Stimulated activated CD4-positive, alpha-beta T cell treated with anti-CD3 and anti-CD28 coated beads, Interleukin-15, amount 100 ng/mL, for 1 hour (primary cell): ENCODE results near the gene IL25.
"Not testable (repeated sequence)": the region's sequence is repeated elsewhere in the genome, so short reads cannot be mapped to it uniquely, and the experiment has no call there.

Experiments
- DNase-seq, 2 donors: peaks; one replicate each; pipeline ENCODE4 v3.0.0-alpha.2; 2020; ENCODE audit warnings: low read depth in 1 of 2, low spot score in 1 of 2

The IL25 gene

DNA sequence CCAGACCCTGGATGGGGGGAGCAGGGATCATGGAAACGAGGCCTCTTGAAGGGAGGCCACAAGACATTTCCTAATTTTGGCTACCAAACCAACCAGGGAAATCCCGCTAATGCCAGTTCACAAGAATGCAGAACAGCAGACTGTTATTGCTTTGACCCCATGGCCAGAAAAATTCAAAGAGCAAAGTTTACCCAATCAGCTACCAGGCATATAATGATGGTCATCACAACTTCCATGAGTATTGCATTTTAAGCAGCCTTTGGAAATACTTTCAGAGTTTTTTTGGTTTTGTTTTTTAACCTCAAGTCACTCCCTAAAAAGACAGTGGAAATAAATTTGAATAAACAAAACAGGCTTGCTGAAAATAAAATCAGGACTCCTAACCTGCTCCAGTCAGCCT lies at the start of gene IL25:
Gene IL25, plus strand, starts transcription at position 301 of the 400 bp plus-strand sequence.
- no peak for DNase-seq

DNA sequence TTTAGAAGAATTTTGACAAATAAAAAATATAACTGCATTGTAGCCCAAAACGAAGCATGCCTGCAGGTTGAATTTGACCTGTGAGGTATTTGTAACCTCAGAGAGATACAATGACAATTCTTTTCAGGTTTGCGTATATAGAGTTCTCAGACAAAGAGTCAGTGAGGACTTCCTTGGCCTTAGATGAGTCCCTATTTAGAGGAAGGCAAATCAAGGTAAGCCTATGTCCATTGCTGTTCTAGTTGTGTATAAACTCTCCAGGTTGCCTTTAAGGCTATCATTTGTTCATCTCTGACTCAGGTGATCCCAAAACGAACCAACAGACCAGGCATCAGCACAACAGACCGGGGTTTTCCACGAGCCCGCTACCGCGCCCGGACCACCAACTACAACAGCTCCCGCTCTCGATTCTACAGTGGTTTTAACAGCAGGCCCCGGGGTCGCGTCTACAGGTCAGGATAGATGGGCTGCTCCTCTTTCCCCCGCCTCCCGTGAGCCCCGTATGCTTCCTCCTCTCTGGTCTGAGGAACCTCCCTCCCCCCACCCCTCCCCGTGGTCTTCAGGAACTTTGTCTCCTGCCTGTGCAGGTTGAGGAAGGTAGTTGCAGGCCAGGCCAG lies 48.7 kb upstream of the IL25 start:
- DNase-seq: no peak

DNA sequence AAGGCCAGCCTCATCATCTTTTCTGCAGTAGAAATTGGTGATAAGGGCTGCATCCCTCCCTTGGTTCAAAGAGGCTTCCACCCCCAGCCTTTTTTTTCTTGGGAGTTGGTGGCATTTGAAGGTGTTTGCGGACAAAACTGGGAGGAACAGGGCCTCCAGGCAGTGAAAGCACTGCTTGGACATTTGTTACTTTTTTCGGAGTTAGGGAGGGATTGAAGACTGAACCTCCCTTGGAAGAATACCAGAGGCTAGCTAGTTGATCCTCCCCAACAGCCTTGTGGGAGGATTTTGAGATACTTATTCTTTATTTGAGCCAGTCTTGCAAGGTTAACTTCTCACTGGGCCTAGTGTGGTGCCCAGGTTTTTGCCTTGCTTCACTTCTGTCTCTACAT lies 48.2 kb upstream of the IL25 start:
- DNase-seq: no peak

DNA sequence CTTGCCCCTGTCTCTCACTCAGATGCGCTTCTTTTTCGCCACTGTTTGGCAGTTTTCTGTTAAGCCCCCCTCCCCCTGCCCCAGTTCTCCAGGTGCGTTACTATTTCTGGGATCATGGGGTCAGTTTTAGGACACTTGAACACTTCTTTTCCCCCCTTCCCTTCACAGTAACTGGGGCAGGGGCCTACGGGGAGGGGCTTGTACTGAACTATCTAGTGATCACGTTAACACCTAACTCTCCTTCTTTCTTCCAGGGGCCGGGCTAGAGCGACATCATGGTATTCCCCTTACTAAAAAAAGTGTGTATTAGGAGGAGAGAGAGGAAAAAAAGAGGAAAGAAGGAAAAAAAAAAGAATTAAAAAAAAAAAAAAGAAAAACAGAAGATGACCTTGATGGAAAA lies 47.6 kb upstream of the IL25 start:
- no peak for DNase-seq

DNA sequence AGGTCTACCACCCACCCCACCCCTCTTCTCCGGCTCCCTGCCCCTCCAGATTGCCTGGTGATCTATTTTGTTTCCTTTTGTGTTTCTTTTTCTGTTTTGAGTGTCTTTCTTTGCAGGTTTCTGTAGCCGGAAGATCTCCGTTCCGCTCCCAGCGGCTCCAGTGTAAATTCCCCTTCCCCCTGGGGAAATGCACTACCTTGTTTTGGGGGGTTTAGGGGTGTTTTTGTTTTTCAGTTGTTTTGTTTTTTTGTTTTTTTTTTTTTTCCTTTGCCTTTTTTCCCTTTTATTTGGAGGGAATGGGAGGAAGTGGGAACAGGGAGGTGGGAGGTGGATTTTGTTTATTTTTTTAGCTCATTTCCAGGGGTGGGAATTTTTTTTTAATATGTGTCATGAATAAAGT lies 46.9 kb upstream of the IL25 start:
- not testable (repeated sequence) for DNase-seq

DNA sequence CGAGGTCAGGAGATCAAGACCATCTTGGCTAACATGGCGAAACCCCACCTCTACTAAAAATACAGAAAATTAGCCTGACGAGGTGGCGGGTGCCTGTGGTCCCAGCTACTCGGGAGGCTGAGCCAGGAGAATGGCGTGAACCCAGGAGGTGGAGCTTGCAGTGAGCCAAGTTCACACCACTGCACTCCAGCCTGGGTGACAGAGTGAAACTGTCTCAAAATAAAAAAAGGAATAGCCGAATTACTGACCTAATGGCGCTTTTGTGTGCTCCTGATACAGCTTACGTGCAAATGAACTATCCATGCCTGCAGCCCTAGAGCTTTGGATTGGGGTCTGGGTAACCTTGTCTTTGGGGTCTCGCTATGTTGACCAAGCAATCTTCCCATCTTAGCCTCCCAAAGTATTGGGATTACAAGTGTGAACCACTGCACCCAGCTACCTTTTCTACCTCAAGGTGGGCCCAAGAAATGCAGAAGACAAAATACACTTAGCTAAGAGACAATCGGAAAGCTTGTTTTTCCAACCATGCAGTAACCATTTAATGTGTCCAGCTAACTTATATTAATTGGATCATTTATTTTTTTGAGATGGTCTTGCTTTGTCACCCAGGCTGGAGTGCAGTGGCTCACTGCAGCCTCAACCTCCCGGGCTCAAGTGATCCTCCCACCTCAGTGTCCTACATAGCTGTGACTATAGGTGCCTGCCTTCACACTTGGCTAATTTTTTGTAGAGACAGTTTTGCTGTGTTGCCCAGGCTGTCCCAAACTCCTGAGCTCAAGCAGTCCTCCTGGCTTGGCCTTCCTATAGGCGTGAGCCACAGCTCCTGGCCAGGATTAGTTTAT lies 45.9 kb upstream of the IL25 start:
- DNase-seq: no peak

DNA sequence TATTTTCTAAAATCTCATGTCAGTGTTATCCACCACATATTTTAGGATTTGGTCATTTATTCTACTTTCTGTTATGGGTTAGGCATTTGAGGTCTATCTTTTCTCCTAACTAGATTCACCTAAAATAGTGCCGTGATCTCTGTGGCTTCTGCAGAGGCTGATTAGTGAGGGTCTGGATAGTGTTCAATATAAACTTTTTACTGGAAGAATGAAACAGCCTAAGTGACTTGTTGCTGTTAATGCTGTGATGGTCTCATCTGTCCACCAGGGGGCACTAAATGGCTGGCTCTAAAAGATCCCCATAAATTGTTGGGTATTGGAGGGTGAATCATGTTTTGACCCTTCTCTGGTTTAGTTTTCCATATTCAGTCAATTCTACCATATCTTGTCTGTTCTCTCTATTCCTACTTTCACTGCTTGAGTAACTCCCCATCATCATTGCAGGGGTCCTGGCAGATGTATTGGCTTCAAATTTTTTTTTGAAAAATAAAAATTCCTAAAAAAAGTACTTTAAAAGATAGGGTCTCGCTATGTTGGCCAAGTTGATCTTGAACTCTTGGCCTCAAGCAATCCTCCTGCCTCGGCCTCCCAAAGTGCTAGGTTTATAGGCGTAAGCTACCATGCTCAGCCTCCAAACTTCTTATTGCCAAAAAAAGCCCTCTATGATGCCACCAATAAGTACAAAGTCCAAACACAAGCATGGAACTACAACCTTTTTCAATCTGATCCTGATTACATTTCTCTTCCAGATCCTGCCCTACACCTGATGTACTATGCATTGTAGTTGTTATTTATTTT lies 44.5 kb upstream of the IL25 start:
- DNase-seq: peak in 1 of 2 donors; percentile 25

GRCh38 chr14:23335623-23336022 lies 37.0 kb upstream of the IL25 start:
- DNase-seq: no peak

- DNase-seq: no peak
Observed at GRCh38 chr14:23339506-23340268, 32.9 kb upstream of the IL25 start.

DNA sequence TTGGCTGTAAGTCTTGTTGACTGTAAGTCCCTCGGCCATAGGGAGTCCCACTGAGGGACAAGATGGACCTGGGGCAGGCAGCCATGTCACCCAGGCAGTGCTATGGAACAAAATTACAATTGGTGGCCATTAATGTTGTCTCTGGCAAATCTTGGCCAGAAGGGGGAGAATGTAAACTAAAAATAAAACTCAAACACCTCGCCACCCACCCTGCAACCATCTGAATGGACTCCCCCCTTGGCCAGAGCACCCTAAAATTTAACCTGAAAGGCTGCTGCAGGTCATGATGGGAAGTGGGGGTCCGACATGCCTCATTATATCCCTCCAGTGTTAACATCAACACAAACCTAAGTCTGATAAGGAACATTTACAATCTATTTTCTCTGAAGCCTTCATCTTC lies 28.1 kb upstream of the IL25 start:
- DNase-seq: no peak

GRCh38 chr14:23345987-23346692 lies 26.5 kb upstream of the IL25 start:
- no peak for DNase-seq

DNA sequence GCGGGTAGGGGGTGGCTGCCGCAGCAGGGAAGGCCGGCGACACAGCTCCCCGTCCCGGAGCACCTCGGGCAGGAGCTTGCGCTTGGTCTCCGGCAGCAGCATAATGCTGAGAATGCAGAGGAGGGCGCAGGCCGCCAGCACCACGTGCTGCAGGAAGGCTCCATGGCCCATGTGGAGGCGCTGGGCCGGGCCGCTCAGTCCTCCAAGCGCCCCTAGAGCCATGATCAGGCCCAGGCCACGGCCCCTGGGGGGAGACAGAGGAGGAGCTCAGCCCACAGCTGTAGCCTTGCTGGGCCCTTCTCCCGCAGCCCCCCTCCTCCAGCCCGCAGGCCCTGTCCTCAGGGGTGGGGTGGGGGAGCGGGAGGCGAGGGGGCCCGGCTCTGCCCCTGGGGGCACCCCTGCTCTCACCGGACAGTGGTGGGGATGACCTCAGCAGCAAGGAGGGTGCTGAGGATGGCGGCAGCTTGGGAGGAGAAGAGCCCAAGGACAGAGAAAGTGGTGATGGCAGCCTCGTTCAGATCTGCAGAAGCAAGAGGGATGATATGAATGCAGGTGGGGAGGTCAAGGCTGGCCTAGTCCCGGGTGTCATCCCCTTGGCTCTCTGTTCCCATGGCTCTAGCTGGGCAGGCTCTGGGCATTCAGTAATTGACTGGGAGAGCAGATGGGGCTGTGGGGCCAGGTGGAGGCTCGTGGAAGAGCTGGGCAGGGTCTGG lies 25.8 kb upstream of the IL25 start:
- DNase-seq: no peak

GRCh38 chr14:23347406-23348296 lies 25.0 kb upstream of the IL25 start:
- DNase-seq: no peak

GRCh38 chr14:23348297-23348655 lies 24.3 kb upstream of the IL25 start:
- DNase-seq: no peak

- DNase-seq: no peak
Observed at GRCh38 chr14:23349156-23349845, 23.3 kb upstream of the IL25 start.

DNA sequence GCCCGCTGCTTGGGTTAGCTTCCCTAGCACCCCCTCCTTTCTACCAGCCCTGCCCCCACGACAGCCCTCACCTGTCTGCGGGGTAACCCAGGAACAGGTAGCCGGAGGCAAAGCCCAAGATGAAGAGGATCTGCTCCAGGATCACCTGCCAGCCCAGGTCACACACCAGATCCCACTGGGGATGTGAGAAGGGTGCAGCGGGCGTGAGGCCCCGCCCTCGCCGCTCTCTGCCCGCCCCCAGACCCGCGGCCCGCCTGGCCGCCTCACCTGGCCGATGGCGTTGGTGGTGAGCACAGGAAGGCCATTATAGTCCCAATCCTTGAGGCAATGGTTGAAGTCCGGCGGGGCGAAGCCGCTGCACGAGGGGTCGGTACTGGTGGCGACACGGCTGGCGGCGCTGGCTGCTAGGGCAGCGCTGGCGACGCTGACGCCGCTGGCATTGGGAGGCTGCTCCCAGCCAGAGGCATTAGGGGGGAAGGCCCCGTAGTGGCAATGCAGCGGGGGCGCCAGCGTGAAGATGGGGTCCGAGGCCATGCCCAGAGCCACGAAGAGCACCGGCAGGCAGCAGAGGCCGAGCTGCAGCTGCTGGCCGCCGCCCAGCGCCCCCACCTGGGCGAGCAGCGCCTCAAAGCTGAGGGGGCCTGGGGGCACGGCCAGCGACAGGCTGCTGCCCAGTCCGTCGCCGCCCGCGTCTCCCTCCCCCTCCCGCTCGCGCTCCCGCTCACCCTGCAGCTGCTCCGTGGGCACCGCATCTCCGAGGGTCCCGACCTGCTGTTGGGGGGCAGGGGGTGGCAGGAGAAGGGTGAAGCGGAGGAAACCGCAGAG lies 20.7 kb upstream of the IL25 start:
- no peak for DNase-seq
